BLaER1 treated with 17β-estradiol and CSF1 and Interleukin-3, amounts not matched to agents 10 nM and 100 nM (cell line): ENCODE results near the gene FLT3LG.

Experiments
- H3K27ac ChIP-seq, 11 experiments: shearing (Covaris generic); formaldehyde crosslinking; 2 replicates each; pipeline ENCODE4 v1.8.1; 2022
- H3K27me3 ChIP-seq, 11 experiments: shearing (Covaris generic); formaldehyde crosslinking; 2 replicates each; pipeline ENCODE4 v1.8.1; 2022
- H3K36me3 ChIP-seq, 11 experiments: shearing (Covaris generic); formaldehyde crosslinking; 2 replicates each; pipeline ENCODE4 v1.8.1; 2022
- H3K4me1 ChIP-seq, 10 experiments: shearing (Covaris generic); formaldehyde crosslinking; 2 replicates each; pipeline ENCODE4 v1.8.1; 2022
- H3K4me2 ChIP-seq, 11 experiments: shearing (Covaris generic); formaldehyde crosslinking; 2 replicates each; pipeline ENCODE4 v1.8.1; 2022
- H3K4me3 ChIP-seq, 10 experiments: shearing (Covaris generic); formaldehyde crosslinking; 2 replicates each; pipeline ENCODE4 v1.8.1; 2022
- H3K9ac ChIP-seq, 11 experiments: shearing (Covaris generic); formaldehyde crosslinking; 2 replicates each; pipeline ENCODE4 v1.8.1; 2022
- H3K9me3 ChIP-seq, 11 experiments: shearing (Covaris generic); formaldehyde crosslinking; replicated peaks in 1 of 11; 2 replicates each; pipeline ENCODE4 v1.8.1; 2022
- H4K20me1 ChIP-seq, 11 experiments: shearing (Covaris generic); formaldehyde crosslinking; 2 replicates each; pipeline ENCODE4 v1.8.1; 2022
- Cebpa-rat ChIP-seq, 11 experiments: shearing (Covaris generic); IDR thresholded peaks; 2 replicates each; pipeline ENCODE4 v1.8.1; 2022

The FLT3LG gene

DNA sequence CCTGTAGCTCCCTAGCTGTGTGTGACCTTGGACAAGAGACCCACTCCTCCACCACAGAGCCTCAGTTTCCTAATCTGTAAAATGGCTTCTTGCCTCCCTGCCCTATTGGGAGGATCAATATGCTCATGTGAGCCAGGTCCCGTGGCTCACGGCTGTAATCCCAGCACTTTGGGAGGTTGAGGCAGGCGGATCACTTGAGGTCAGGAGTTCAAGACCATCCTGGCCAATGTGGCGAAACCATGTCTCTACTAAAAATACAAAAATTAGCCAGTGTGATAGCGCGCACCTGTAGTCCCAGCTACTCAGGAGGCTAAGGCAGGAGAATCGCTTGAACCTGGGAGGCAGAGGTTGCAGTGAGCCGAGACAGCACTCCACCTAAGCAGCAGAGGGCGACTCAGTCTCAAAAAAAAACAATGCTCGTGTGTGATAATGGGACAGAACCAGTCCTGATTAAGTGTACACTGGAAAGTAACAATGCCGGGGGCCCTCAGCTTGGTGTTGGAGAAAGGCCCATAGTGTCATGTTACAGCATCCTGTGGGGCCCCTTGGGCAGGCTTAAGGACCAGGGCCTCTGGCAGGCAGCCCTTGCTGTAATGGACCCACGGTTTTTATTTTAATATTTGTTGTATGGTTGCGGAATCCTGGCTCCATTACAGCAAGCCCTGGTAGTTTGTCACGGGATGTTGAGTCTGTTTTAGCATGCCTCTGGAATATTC is 29.0 kb downstream of the FLT3LG start:
- H3K9ac ChIP-seq = peak overlapping the region in 3 of 11 experiments; percentile 11 to 44 (median 24); a peak in 5 of 22 replicates

DNA sequence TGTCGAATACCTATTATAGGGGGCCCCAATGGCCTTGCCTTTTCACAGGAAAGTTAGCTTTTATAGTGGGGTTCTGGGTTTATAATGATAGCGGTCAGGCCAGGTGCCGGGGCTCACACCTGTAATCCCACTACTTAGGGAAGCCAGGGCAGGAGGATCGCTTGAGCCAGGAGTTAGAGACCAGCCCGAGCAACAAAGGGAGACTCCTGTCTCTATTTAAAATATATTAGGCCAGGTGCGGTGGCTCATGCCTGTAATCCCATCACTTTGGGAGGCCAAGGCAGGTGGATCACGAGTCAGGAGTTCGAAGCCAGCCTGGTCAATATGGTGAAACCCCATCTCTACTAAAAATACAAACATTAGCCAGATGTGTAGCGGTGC is 29.6 kb downstream of the FLT3LG start:
- H4K20me1 ChIP-seq = peaks cover 14 to 35% (median 27%) of the 10 kb centered on the region in 11 experiments; a peak in 21 of 22 replicates
- peaks cover 49 to 83% (median 71%) of the 10 kb centered on the region in 10 experiments for H3K4me1 ChIP-seq
- H3K4me2 ChIP-seq = no peak overlapping the region
- H3K9ac ChIP-seq = peak overlapping the region in 1 of 11 experiments; percentile 44; a peak in 4 of 22 replicates
- H3K9me3 ChIP-seq = no peaks in the 10 kb centered on the region
- no peak for TF ChIP-seq Cebpa-rat (IDR thresholded peaks at IDR 0.05)
- H3K27me3 ChIP-seq = no peaks in the 10 kb centered on the region
- peaks cover 14 to 16% (median 15%) of the 10 kb centered on the region in 11 experiments for H3K36me3 ChIP-seq
- no peak overlapping the region; a peak in 1 of 22 replicates for H3K27ac ChIP-seq
- H3K4me3 ChIP-seq = no peak overlapping the region

More for the DNA sequence above, 29.0 kb downstream of the FLT3LG start:
- Histone ChIP-seq H3K9me3 (no peaks in the 10 kb centered on the region), H3K27ac (peak overlapping the region in 3 of 11 experiments; percentile 17 to 99 (median 35); a peak in 5 of 22 replicates), H4K20me1 (peaks cover 20 to 40% (median 32%) of the 10 kb centered on the region in 11 experiments), H3K27me3 (no peaks in the 10 kb centered on the region), H3K4me1 (peaks cover 50 to 84% (median 72%) of the 10 kb centered on the region in 10 experiments), H3K4me3 (no peak overlapping the region), H3K36me3 (peaks cover 19 to 21% (median 20%) of the 10 kb centered on the region in 11 experiments), H3K4me2 (peak overlapping the region in 3 of 11 experiments; percentile 7 to 24 (median 15); a peak in 3 of 22 replicates)
- no peak for TF ChIP-seq Cebpa-rat (IDR thresholded peaks at IDR 0.05)

DNA sequence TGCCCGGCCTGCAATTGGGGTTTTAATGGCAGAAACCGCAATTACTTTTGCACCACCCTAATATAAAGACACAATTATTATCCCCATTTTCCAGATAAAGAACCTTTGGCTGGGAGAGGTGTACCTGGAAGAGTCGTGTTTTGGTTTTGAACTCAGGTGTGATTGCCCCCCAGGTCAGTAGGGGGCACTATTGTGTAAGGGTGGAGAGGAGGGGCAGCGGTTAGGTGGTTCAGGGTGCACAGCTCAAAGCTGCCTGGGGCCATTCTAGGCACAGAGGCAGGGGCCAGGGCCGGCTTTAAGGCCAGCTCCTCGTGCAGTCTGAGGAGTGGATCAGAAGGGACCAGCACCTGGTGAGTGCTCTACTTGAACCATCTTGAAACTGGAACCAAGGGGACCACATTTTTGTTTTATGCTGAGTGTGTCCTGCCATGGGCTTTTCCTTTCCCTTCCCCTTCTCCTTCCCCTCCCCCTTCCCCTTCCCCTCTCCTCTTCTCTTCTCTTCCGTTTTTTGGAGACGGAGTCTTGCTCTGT is 32.6 kb downstream of the FLT3LG start:
- Histone ChIP-seq H4K20me1 (peaks cover 0 to 7% (median 0%) of the 10 kb centered on the region in 11 experiments; a peak in 5 of 22 replicates), H3K27ac (peak overlapping the region in 7 of 11 experiments; percentile 48 to 91 (median 64); a peak in 10 of 22 replicates), H3K27me3 (no peaks in the 10 kb centered on the region), H3K9ac (peak overlapping the region in 3 of 11 experiments; percentile 3 to 61 (median 41); a peak in 3 of 22 replicates), H3K4me2 (peak overlapping the region; percentile 41 to 93 (median 64)), H3K4me3 (no peak overlapping the region), H3K4me1 (peaks cover 53 to 81% (median 68%) of the 10 kb centered on the region in 10 experiments), H3K9me3 (no peaks in the 10 kb centered on the region), H3K36me3 (no peaks in the 10 kb centered on the region)
- TF ChIP-seq Cebpa-rat (IDR thresholded peaks at IDR 0.05) = no peak

DNA sequence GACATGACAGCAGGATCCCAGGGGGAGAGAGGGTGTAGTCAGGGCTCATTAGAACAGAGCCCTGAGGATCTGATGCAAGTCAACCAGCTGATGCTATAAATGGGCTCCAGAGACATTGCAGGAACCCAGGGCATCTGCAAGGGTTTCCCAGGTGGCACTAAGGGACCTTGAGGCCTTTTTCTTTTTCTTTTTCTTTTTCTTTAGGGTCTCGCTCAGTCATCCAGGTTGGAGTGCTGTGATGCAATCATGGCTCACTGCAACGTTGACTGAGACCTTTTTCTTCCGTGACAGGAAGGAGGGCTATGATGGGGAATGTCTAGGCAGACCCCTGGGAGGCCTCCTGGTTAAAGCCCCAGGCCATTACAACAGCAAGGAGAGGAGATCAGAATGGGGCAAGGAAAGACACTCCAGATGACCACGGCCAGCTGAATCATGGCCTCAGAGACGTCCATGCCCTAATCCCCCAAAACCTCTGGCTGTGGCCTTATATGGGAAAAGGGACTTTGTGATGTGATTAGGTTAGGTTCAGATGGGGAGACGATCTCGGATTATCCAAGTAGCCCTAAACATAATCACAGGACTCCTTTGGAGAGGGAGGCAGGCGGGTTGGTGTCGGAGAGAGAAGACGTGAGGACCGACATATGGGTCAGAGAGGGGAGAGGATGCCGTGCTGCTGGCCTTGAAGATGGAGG is 33.9 kb downstream of the FLT3LG start:
- peaks cover 0 to under 1% (median 0%) of the 10 kb centered on the region in 11 experiments; a peak in 1 of 22 replicates for H4K20me1 ChIP-seq
- H3K27ac ChIP-seq = peak overlapping the region in 8 of 11 experiments; percentile 6 to 91 (median 63); a peak in 15 of 22 replicates
- TF ChIP-seq Cebpa-rat (IDR thresholded peaks at IDR 0.05) = peak in 2 of 11 experiments; percentile 60 to 85; a peak in 3 of 22 replicates
- H3K9ac ChIP-seq = peak overlapping the region in 7 of 11 experiments; percentile 15 to 61 (median 31); a peak in 12 of 22 replicates
- peak overlapping the region; percentile 41 to 93 (median 64) for H3K4me2 ChIP-seq
- no peaks in the 10 kb centered on the region for H3K27me3 ChIP-seq
- H3K4me1 ChIP-seq = peaks cover 59 to 81% (median 72%) of the 10 kb centered on the region in 10 experiments
- no peak overlapping the region for H3K4me3 ChIP-seq
- H3K9me3 ChIP-seq = no peaks in the 10 kb centered on the region
- no peaks in the 10 kb centered on the region for H3K36me3 ChIP-seq

DNA sequence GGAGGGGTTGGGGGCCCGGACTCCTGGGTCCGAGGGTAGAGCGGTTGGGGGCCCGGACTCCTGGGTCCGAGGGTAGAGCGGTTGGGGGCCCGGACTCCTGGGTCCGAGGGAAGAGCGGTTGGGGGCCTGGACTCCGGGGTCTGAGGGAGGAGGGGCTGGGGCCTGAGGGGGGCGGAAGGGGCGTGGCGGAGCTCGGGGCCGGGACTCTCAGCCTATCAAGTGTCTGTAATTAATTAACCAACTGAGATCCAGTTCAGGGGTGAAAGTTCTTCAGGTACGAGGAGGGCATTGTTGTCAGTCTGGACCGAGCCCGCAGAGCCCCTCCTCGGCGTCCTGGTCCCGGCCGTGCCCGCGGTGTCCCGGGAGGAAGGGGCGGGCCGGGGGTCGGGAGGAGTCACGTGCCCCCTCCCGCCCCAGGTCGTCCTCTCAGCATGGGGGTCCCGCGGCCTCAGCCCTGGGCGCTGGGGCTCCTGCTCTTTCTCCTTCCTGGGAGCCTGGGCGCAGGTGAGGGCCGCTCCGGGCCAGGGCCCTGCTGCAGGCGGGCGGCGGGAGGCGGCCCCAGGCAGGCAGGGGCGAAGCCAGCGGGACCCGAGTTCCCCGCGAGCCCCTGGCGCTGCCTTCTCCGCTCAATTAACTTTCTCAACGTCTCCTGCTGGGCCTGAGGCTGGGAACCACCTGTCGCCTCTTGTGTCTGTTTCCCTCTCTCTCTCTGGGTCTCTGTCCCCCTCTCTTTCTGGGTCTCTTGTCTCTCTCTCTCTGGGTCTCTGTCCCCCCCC is 39.1 kb downstream of the FLT3LG start:
- Histone ChIP-seq H3K9me3 (no peaks in the 10 kb centered on the region), H3K4me1 (peaks cover 81 to 95% (median 88%) of the 10 kb centered on the region in 10 experiments), H3K27me3 (no peaks in the 10 kb centered on the region), H3K9ac (peak overlapping the region; percentile 85 to 95 (median 90)), H3K27ac (peak overlapping the region; percentile 84 to 98 (median 92)), H4K20me1 (peaks cover 0 to 27% (median 0%) of the 10 kb centered on the region in 11 experiments; a peak in 4 of 22 replicates), H3K4me2 (peak overlapping the region; percentile 87 to 99 (median 95)), H3K36me3 (peaks cover 0 to 31% (median 0%) of the 10 kb centered on the region in 11 experiments; a peak in 9 of 22 replicates), H3K4me3 (peak overlapping the region; percentile 69 to 96 (median 76))
- no peak for TF ChIP-seq Cebpa-rat (IDR thresholded peaks at IDR 0.05)

DNA sequence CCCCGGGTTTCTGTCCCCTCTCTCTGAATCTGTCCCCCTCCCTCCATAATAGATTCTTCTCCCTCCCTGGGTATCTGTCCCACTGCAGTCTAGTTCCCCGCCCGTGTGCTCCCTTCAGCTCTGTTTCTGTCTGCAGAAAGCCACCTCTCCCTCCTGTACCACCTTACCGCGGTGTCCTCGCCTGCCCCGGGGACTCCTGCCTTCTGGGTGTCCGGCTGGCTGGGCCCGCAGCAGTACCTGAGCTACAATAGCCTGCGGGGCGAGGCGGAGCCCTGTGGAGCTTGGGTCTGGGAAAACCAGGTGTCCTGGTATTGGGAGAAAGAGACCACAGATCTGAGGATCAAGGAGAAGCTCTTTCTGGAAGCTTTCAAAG is 39.7 kb downstream of the FLT3LG start:
- peaks cover 0 to 36% (median 0%) of the 10 kb centered on the region in 11 experiments; a peak in 9 of 22 replicates for H3K36me3 ChIP-seq
- peak overlapping the region; percentile 69 to 96 (median 76) for H3K4me3 ChIP-seq
- no peaks in the 10 kb centered on the region for H3K9me3 ChIP-seq
- TF ChIP-seq Cebpa-rat (IDR thresholded peaks at IDR 0.05) = no peak
- H3K27ac ChIP-seq = peak overlapping the region; percentile 84 to 98 (median 92); a peak in 21 of 22 replicates
- no peaks in the 10 kb centered on the region for H3K27me3 ChIP-seq
- peak overlapping the region; percentile 85 to 95 (median 90) for H3K9ac ChIP-seq
- peaks cover 0 to 27% (median 0%) of the 10 kb centered on the region in 11 experiments; a peak in 4 of 22 replicates for H4K20me1 ChIP-seq
- peaks cover 83 to 98% (median 89%) of the 10 kb centered on the region in 10 experiments for H3K4me1 ChIP-seq
- H3K4me2 ChIP-seq = peak overlapping the region; percentile 87 to 99 (median 95)

DNA sequence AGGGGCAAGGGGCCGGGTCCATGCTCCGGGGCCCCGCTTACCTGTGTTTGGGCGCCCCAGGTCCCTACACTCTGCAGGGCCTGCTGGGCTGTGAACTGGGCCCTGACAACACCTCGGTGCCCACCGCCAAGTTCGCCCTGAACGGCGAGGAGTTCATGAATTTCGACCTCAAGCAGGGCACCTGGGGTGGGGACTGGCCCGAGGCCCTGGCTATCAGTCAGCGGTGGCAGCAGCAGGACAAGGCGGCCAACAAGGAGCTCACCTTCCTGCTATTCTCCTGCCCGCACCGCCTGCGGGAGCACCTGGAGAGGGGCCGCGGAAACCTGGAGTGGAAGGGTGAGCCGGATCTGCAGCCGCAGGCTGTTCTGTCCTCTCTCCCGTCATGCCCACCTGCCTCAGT is 40.1 kb downstream of the FLT3LG start:
- H3K4me3 ChIP-seq = peak overlapping the region; percentile 69 to 96 (median 76)
- peak overlapping the region; percentile 85 to 95 (median 90) for H3K9ac ChIP-seq

More for the DNA sequence above, 40.1 kb downstream of the FLT3LG start:
- Histone ChIP-seq H3K4me1 (peaks cover 83 to 95% (median 88%) of the 10 kb centered on the region in 10 experiments), H4K20me1 (peaks cover 0 to 27% (median 0%) of the 10 kb centered on the region in 11 experiments; a peak in 4 of 22 replicates), H3K36me3 (peaks cover 0 to 41% (median 0%) of the 10 kb centered on the region in 11 experiments; a peak in 9 of 22 replicates), H3K27me3 (no peaks in the 10 kb centered on the region), H3K9me3 (no peaks in the 10 kb centered on the region), H3K4me2 (peak overlapping the region; percentile 87 to 99 (median 95)), H3K27ac (peak overlapping the region; percentile 84 to 98 (median 92); a peak in 21 of 22 replicates)
- TF ChIP-seq Cebpa-rat (IDR thresholded peaks at IDR 0.05) = no peak
